HG02870 (cell line): ENCODE results near the gene BSND.

Experiments used
- ATAC-seq: cut with Tn5 transposase; IDR thresholded peaks from one replicate; pipeline ENCODE4 v1.9.1; 2021; ENCODE audit warnings: mild to moderate bottlenecking, moderate library complexity; ENCODE audit not compliant: unreplicated experiment

BSND gene

DNA sequence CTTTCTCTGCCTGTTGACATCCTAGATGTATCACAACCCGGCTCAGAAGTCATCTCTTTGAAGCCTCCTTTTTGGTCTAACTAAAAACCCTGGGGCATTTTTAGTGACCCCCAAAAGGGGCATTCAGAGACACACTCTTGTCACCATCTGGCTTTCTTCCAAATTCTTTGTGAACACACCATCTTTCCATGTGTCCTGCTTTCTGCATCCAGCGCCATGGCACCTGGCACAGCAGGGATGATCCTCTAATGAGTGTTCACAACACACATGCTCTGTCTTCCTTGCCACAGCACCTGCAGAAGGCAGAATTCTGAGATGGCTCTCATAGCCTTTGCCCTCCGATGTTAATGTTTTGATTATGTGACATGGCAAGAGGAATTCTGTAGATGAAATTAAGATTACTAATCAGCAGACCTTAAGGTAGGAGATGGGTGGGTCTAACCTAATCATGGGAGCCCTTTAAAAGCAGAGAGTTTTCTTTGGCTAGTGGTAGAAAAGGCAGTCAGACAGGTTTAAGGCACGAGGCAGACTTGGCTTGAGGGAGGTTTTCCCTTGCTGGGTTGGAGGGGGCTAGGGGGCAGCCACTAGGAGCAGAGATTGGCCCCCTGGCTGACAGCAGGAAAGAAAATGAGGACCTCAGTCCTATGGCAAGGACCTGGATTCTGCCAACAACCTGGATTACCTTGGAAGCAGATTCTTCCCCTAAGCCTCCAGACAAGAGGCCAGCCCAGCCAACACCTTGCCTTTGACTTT lies 23.2 kb upstream of the BSND start:
- no peak for ATAC-seq

DNA sequence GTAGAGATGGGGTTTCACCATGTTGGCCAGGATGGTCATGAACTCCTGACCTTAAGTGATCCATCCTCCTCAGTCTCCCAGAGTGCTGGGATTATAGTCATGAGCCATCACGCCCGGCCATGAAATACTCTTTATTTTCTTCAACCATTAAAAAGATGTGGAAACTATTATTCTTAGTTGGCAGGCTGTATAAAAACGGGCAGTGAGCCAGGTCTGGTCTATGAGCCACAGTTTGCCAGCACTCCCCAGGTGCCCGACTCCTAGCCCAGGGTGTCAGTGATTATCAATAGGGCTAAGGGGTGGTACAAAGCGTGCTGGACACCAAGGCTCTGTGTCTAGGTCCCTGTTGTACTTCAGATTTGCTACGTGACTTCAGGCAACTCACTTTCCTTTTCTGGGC lies 22.0 kb upstream of the BSND start:
- no peak for ATAC-seq

DNA sequence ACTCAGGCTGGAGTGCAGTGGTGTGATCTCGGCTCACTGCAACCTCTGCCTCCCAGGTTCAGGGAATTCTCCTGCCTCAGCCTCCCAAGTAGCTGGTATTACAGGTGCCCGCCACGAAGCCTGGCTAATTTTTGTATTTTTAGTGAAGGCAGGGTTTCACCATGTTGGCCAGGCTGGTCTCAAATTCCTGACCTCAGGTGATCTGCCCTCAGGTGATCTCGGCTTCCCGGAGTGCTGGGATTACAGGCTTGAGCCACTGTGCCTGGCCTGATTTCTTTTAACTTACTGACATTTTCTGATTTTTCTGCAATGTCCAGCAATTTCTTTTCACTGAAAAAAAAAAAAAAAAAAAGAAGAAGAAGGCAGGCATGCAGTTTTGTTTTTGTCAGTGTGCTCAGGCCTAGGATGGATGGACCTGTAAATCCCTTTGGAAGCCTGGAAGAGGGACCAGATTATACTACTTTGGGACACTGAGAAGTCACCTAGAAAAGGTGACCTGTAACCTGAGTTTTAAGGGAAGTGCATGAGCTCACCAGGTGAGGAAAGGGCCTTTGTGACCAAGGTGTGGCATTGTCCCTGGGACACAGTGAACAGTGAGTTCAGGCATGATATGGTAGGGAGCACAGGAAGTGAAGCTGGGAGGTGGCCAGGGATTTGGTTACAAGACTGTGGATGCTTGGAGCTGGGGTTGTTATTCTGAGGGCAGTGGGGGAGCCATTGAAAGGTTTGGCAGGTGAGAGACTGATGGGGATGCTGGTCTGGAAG lies 21.0 kb upstream of the BSND start:
- ATAC-seq: no peak

DNA sequence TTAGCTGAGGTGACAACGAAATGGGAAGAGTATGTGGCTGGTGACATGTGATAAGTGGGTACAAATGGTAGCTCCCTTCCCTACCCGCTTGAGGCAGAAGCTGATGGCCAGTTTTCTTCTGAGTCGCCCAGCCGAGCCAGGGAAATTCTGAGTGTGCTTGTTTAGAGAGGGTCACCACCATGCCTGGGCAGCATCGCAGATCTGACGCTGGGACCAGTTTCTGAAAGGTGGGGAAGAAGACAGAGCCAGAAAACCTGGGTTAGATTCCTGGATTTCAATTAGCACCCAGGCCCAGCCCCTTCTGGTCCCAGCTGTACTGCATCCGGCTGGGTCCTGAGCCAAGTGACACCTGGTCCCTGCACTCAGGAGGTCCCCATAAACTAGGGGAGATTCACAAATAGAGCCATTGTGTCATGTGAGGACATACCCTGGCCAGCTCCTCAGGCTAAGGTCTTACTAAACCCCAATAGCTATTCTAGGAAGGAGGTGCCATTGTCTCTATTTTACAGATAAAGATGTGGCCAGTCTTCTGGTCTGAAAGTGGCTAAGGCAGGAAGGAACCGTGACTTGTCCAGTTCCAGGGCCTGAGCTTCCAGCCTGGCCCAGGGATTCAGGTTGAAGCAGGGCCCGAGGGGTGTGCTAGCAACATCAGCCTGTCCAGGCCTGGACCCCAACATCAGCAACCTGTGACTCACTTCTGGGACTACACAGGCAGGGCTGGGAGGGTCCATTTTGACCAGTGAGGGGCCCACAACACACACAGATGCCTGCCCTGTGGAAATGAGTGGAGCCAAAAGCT lies 20.0 kb upstream of the BSND start:
- ATAC-seq: no peak

DNA sequence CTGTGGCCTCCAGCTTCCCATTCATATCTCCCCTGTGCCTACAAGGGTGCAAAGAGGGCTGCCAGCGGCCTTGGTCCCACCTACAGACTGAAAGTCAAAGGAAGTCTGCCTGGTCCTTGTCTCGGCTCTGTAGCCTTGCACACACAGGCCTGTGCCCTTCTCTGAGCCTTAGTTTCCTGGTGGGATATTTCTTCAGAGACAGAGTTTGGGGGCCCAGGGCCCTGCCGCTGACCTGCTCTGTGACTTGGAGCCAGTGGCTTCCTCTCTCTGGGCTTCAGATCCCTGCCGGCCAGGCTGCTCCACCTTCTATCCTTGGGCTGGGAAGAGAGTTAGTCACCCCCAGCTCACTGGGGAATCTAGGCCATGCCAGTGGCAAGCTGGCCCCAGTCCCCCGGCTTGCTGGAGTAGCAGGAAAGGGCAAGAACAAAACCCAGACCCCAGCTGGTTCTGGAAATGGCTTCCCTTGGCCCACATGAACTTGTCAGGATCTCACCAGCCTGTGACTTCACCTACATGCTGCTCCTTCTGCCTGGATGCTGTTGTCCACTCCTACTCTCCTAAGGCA lies 19.3 kb upstream of the BSND start:
- ATAC-seq: no peak

DNA sequence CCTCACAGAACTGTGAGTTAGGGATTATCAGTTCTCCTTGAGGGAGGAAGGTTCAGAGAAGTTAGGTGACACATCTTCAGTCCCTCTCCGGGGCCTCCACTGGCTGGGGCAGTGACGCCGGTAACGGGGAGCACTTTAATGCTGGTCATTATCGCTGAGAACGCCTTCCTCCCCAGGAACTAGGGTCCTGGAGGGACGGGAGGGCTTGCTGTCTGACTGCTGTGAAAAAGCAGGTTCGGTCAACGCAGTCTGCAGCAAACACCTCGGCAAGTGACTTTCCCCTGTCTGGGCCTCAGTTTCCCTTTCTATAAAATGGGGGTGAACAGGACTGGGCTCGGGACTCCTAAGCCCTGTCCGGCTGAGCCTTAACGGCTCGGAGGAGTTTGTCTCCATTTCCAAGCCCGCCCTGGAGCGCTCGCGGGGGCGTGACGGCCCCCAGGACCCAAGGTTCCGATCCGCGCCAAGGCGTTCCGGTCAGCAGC lies 18.6 kb upstream of the BSND start:
- no peak for ATAC-seq

DNA sequence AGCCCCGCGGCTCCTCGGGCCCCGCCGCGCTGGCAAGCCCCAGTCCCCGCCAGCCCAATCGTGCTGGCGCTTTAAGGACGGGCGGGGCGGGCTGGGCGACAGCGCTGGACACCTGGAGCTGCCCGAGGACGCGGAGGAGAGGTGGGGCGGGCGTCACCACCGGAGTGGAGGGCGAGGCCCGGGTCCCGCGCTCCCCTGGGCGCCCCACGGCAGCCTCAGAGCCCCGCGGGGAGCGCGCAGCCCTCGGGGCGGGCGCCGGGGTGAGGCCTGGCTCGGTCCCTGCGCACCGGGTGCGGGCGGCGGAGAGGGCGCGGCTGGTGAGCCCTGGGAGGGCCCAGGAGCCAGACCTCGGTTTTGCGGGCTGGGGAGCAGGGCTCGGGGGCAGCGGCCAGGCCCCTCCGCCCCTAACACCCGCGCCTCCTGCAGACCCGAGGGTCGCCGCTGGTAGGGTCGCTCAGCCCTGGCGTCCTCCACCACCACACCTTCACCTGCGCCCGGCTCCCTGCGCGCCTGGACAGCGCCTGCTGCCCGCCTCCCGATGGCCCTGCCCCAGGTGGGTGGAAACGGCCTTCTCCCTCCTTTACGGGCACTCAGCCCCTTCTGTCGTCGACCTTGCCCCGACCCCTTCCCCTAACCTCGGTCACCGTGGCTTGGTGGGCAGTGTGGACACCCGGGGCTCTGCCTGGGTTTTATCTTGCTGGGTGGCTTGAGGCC lies 18.0 kb upstream of the BSND start, which contains the start of gene TMEM61:
Gene TMEM61 (plus strand): TSS at position 101 of the 714 bp plus-strand sequence. CDS start 438 bp downstream, at position 539.
- ATAC-seq: no peak

DNA sequence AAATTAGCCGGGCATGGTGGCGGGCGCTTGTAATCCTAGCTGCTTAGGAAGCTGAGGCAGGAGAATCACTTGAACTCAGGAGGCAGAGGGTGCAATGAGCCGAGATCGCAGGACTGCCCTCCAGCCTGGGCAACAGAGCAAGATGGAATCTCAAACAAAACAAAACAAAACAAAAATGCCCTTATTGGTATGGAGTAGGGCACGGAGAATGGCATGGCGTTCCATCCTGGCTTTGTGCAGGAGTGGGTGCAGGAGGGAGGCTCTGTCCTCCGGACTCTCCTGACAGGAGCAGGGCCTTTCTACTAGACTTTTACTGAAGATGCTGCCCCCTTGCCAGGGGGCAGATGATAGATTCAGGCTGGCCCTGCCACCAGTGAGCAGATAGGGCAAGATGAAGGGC lies 17.3 kb upstream of the BSND start:
- ATAC-seq: no peak

DNA sequence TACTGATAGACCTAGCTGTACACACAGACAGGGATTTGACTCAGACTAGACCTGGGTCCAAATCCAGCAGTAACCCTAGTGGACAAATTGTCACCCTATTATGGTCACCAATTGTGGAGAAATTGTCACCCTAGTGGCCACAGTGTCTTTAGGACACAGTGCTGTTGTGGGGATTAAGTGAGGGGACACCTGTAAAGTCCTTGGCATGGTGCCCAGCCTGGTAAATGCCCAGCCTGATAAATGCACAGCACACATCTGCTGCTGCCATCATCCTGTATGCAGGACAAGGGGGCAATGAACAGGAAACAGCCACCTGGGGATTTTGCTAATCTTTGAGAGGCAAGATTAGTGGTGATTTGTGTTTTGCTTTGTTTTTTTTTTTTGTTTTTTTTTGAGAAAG lies 16.0 kb upstream of the BSND start:
- ATAC-seq: no peak

DNA sequence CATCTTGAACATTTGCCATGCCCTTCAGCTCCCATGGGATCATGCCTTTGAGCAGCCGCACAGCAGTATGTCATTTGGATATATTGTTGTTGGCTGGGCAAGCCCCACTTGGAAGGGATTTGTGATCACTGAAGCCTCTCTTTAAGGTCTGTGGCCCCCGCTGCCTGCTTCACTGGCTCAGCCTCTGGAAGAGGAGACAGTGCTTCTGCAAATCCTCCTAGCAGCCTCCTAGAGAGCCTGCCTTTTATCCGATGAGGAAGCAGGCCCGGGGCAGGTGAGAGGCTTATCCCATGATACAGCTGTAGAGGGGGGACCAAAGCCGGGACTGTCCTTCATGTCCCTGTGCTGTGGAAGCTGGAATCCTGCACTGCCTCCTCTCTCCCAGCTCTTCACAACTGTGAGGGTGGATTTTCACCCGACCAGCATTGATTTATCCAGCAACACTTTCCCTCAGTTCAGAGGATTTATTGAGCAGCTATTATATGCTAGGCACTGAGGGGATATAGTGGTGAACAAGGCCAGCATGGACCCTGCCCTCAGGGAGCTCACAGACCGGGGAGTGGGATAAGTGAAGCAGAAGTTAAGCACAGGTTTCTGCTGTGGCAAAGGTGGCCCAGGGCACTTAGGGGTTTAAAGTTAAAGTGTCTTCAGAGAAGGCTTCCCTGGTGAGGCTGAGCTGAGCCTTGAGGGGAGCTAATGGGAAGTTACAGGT lies 14.4 kb upstream of the BSND start:
- ATAC-seq: no peak

DNA sequence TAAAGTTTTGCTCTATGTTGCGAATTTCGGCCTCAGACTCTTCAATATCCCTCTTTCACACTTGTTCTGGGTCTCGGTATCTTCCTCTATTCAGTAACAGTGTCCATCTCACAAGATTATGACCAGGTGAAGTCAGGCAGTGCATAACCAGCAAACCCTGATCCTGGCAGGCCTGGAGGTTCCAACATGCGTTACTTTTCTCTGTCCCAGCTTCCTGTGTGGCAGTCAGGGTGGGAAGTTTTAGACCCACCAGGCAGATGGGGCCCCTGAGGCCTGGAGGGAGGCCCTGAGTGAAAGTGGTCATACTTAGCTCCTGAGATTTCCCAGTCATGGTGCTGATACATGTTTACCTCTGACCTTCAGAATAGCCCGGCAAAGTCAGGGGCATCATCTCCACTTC lies 13.2 kb upstream of the BSND start:
- ATAC-seq: no peak

DNA sequence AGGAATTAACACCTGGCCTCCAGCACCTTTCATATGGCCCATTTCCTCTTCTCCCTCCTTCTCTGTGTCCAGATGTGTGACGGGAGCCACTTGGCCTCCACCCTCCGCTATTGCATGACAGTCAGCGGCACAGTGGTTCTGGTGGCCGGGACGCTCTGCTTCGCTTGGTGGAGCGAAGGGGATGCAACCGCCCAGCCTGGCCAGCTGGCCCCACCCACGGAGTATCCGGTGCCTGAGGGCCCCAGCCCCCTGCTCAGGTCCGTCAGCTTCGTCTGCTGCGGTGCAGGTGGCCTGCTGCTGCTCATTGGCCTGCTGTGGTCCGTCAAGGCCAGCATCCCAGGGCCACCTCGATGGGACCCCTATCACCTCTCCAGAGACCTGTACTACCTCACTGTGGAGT lies 12.7 kb upstream of the BSND start:
- ATAC-seq: no peak

DNA sequence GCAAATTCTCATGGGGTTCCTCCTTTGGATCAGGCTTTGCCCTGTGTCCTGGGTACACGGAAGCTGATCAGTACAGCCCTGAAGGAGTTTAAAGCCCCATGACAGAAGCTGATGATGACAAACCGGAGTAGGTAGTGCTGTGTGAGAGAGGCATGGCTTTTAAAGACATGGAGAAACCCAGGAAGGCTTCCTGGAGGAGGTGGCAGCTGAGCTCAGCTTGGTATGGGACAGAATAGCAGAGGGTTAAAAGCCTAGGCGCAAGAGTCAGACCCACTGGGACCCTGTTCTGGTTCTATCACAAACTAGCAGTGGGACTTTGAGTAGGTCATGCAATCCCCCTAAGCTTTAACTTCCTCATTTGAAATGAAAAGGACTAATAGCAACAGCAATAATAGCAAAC lies 12.2 kb upstream of the BSND start:
- ATAC-seq: no peak

DNA sequence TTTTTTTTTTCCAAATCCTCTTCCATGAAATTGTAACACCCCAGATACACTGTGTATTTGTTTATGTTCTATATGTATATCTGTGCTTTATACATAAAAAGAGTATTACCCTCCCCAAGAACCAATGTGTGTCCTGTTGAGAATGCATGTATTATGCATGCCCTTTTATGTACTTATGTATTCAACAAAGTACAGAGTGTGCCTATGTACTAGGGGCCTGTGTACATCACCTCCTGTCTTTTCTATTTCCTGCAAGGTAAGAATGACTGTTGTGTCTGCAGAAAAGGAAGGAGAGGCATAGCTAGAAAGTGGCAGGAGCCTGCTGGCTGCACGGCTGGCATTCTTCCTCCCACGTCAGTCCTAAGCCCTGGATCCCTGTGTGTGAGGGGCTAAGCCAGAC lies 11.3 kb upstream of the BSND start:
- no peak for ATAC-seq

DNA sequence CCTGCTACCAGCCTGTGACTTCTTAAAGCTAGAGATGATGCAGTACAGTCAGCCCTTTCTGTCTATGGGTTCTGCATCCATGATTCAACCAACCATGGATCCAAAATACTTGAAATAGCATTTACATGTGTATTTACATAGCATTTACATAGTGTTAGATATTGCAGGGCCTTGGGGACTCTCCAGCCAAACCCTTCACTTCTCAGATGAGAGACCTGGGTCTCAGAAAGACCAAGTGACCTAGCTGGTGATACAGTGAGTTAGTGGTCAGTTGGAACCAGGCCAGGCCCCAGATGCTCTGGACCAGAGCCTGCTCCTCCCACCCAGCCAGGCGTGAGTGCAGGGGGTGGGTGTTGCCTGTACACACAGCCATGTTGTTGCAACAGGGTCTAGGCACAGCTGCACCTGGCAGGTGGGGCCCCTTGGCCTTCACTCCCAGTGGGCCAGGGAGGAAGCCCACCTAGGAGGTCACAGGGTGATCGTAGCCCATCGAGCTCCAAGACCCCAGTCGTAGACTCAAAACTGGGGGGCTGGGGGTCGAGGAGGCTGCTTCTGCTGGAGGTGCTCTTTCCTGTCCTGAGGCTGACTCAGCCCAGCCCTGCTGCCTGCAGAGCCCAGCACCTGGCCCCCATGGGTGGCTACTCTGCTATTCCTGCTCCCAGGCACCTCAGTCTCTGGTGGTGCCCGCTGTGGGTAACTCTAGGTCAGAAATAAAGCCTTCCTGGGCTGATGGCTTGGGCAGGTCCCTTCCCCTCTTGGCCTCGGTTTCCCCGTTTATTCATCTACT lies 10.6 kb upstream of the BSND start:
- ATAC-seq: no peak

DNA sequence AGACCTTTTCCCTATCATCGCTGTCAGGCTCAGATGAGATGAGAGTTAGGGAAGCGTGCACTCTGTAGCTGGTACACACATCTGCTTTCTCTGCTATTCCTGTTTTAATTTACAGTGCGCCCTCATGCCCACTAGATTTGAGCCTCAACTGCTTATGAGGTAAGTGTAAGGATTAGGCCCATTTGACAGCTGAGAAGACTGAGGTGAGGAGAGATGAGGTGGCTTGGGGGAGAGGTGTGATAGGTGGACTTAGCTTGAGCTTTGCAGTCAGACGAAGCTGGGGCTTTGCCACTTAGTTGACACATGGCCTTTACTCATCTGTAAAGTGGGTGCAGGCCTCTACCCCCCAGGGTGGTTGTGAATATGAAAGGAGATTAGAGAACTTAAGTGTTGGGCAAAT lies 9.8 kb upstream of the BSND start:
- no peak for ATAC-seq

DNA sequence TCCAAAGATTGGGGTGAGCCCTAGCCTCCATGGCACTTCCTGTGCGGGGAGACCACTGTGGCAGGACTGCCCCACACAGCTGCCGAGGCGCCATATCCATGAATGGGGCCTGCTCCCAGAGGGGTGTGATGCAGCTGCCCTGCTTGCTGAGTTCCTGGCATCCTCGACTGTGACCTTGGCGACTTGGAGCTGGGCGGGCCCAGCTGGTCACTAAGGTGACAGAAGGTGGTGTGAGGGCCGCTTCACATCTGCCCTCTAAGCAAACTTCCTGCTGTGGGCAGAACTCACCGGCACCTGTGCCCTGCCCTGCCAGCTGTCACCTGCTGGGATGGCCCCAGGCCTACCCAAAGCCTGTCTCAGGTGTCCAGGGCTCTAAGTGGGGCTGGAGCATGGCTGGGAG lies 9.3 kb upstream of the BSND start:
- ATAC-seq: no peak

DNA sequence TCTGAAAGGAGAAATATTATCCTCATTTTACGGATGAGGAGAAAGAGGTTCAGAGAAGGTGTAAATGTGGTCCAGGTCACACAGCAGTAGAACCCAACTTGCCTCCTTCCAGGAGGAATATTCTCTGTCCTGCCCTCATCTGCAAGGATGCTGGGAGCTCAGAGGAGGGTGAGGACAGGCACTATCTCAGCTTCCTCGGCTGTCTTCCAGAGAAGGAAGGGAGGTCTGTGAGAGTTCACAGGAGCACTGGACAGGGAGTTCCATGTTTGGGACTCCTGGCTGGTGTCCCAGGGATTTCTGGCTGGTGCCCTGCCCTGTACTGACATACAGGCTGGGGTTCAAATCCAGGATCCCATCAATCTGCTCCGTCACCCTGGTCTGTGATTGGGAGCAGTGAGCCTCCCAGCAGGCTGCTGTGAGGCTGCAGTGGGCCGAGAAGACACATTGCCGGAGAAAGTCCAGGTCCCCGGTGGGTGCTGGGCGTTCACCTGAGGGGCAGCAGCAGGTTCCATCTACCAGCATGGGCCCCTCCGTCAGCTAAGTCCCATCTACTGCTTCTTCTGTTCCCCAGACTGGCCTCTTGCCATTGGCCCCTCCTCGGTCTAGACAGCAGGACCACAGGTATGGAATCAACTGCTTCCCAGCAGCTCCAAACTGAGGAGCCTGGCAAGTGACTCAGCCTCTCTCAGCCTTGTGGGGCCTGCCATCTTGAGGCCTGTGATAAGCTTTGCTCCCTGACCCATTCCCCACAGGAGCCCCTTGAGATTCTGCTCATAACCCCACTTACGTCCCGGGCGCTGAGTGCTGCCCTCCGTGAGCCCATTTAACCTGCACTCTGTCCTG lies 8.5 kb upstream of the BSND start:
- ATAC-seq: no peak
